ENCODE results near the gene COA3. TPM values are rescaled to one million over a fixed set of nuclear protein-coding genes. Genes with fewer than 3 reads are reported as not detected.
A peak's percentile ranks its signal among the peaks of the same experiment; 100 is the strongest.

COA3 gene
- total RNA-seq, 1 experiment from 2014 or later, result 64.1 TPM

DNA sequence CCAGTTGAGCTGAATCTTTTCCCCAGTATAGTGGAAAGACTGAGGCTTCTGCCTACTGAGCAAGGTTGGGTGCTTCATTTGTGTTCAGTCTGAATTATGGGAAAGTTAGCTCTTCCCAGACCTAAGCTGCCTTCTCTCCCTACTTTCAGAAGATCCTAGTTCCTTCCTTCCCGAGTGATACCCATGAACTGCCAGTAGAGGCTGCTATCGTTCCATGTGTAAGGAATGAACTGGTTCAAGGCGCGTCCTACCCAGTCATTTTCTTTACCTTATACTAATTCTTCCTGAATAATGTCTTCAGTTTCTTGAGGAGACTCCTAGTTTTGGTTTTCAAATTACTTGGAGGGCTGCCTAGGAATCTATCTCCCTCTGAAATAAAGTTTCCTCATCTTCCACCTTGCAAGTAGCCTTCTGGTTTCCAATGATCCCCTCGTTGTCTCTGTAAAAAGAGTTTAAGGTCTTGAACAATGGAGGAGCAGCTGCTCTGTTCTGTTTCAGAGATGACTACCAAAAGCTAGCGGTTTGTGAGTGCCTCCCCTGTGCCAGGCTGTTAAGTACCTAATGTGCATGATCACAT, 44.9 kb upstream of the COA3 start:
- H3K36me3 ChIP-seq (ENCODE audit: insufficient read depth, low read length), result peaks cover 45% of the 10 kb centered on the region
- H3K9me2 ChIP-seq (replicated peaks; ENCODE audit: insufficient read depth, low read length), result no peaks in the 10 kb centered on the region
- H3K4me3 ChIP-seq (ENCODE audit: low read length), result no peak overlapping the region
- DNase-seq, result no peak
- no peaks in the 10 kb centered on the region for H3K9me3 ChIP-seq (ENCODE audit: low read length)
- H3K27me3 ChIP-seq (ENCODE audit: low read length), result no peaks in the 10 kb centered on the region
- no peaks in the 10 kb centered on the region for H3K79me2 ChIP-seq (ENCODE audit: low read length)
- H3K4me1 ChIP-seq (ENCODE audit: low read length), result no peaks in the 10 kb centered on the region
- no peak overlapping the region for H3K4me2 ChIP-seq (ENCODE audit: low read depth, low read length, poor library complexity, severe bottlenecking)
- H3K27ac ChIP-seq (ENCODE audit: low read length), result no peak overlapping the region
- no peak overlapping the region for H2AFZ ChIP-seq (ENCODE audit: low read length)
- peaks cover 27% of the 10 kb centered on the region; the same call in 1 of the 2 replicates for H4K20me1 ChIP-seq (ENCODE audit: insufficient read depth, low read depth, low read length)
- no peak overlapping the region for H3K9ac ChIP-seq (ENCODE audit: low read length)

GRCh38 chr17:42841975-42842685, 43.6 kb upstream of the COA3 start:
- H3K9ac ChIP-seq (ENCODE audit: low read length), result no peak overlapping the region

GRCh38 chr17:42835732-42836131, 37.2 kb upstream of the COA3 start:
- H4K20me1 ChIP-seq (ENCODE audit: insufficient read depth, low read depth, low read length), result peaks cover 23% of the 10 kb centered on the region; the same call in 1 of the 2 replicates
- H2AFZ ChIP-seq (ENCODE audit: low read length), result no peak overlapping the region
- H3K9me3 ChIP-seq (ENCODE audit: low read length), result no peaks in the 10 kb centered on the region
- H3K4me1 ChIP-seq (ENCODE audit: low read length), result peaks cover 19% of the 10 kb centered on the region
- DNase-seq, result no peak
- no peak overlapping the region for H3K4me3 ChIP-seq (ENCODE audit: low read length)
- peaks cover 40% of the 10 kb centered on the region for H3K79me2 ChIP-seq (ENCODE audit: low read length)
- H3K9ac ChIP-seq (ENCODE audit: low read length), result no peak overlapping the region
- no peaks in the 10 kb centered on the region for H3K27me3 ChIP-seq (ENCODE audit: low read length)
- no peak overlapping the region for H3K4me2 ChIP-seq (ENCODE audit: low read depth, low read length, poor library complexity, severe bottlenecking)
- H3K27ac ChIP-seq (ENCODE audit: low read length), result no peak overlapping the region
- no peaks in the 10 kb centered on the region for H3K9me2 ChIP-seq (replicated peaks; ENCODE audit: insufficient read depth, low read length)
- peaks cover 40% of the 10 kb centered on the region for H3K36me3 ChIP-seq (ENCODE audit: insufficient read depth, low read length)

More at GRCh38 chr17:42841975-42842685, 43.6 kb upstream of the COA3 start:
- no peak overlapping the region for H3K27ac ChIP-seq (ENCODE audit: low read length)
- H3K9me3 ChIP-seq (ENCODE audit: low read length), result no peaks in the 10 kb centered on the region
- no peaks in the 10 kb centered on the region; the same call in 1 of the 2 replicates for H3K79me2 ChIP-seq (ENCODE audit: low read length)
- no peak overlapping the region for H3K4me3 ChIP-seq (ENCODE audit: low read length)
- no peak overlapping the region for H3K4me2 ChIP-seq (ENCODE audit: low read depth, low read length, poor library complexity, severe bottlenecking)
- no peak overlapping the region for H2AFZ ChIP-seq (ENCODE audit: low read length)
- no peaks in the 10 kb centered on the region for H3K27me3 ChIP-seq (ENCODE audit: low read length)
- H3K4me1 ChIP-seq (ENCODE audit: low read length), result no peaks in the 10 kb centered on the region
- H3K36me3 ChIP-seq (ENCODE audit: insufficient read depth, low read length), result peaks cover 55% of the 10 kb centered on the region
- H3K9me2 ChIP-seq (replicated peaks; ENCODE audit: insufficient read depth, low read length), result no peaks in the 10 kb centered on the region
- peaks cover 36% of the 10 kb centered on the region; the same call in 1 of the 2 replicates for H4K20me1 ChIP-seq (ENCODE audit: insufficient read depth, low read depth, low read length)
- no peak for DNase-seq

GRCh38 chr17:42833767-42834422, 35.4 kb upstream of the COA3 start:
- Histone ChIP-seq H3K9me3 (ENCODE audit: low read length) (no peaks in the 10 kb centered on the region), H3K27me3 (ENCODE audit: low read length) (no peaks in the 10 kb centered on the region), H3K36me3 (ENCODE audit: insufficient read depth, low read length) (peaks cover 34% of the 10 kb centered on the region), H2AFZ (ENCODE audit: low read length) (peak overlapping the region; percentile 38; the same call in 1 of the 2 replicates), H4K20me1 (ENCODE audit: insufficient read depth, low read depth, low read length) (peaks cover 18% of the 10 kb centered on the region; the same call in 1 of the 2 replicates), H3K4me1 (ENCODE audit: low read length) (peaks cover 19% of the 10 kb centered on the region), H3K9ac (ENCODE audit: low read length) (peak overlapping the region; percentile 98), H3K4me3 (ENCODE audit: low read length) (peak overlapping the region; percentile 95), H3K79me2 (ENCODE audit: low read length) (peaks cover 40% of the 10 kb centered on the region), H3K27ac (ENCODE audit: low read length) (peak overlapping the region; percentile 66), H3K9me2 (replicated peaks; ENCODE audit: insufficient read depth, low read length) (no peaks in the 10 kb centered on the region), H3K4me2 (ENCODE audit: low read depth, low read length, poor library complexity, severe bottlenecking) (peak overlapping the region; percentile 92)
- no peak for DNase-seq

- Histone ChIP-seq H3K36me3 (ENCODE audit: insufficient read depth, low read length) (peaks cover 28% of the 10 kb centered on the region), H3K9me3 (ENCODE audit: low read length) (no peaks in the 10 kb centered on the region), H3K9ac (ENCODE audit: low read length) (peak within 1 kb of the TSS; percentile 98), H3K4me1 (ENCODE audit: low read length) (peaks cover 19% of the 10 kb centered on the region), H3K4me3 (ENCODE audit: low read length) (peak within 1 kb of the TSS; percentile 95), H3K79me2 (ENCODE audit: low read length) (peaks cover 40% of the 10 kb centered on the region), H3K4me2 (ENCODE audit: low read depth, low read length, poor library complexity, severe bottlenecking) (peak within 1 kb of the TSS; percentile 92), H4K20me1 (ENCODE audit: insufficient read depth, low read depth, low read length) (peaks cover 18% of the 10 kb centered on the region; the same call in 1 of the 2 replicates), H3K27ac (ENCODE audit: low read length) (peak within 1 kb of the TSS; percentile 66), H2AFZ (ENCODE audit: low read length) (peak within 1 kb of the TSS; percentile 38), H3K27me3 (ENCODE audit: low read length) (no peaks in the 10 kb centered on the region), H3K9me2 (replicated peaks; ENCODE audit: insufficient read depth, low read length) (no peaks in the 10 kb centered on the region)
- peak; percentile 96 for DNase-seq
Observed at GRCh38 chr17:42832934-42833766, 34.6 kb upstream of the COA3 start, which contains the start of gene PSME3. Gene PSME3, plus strand, starts transcription at chr17:42833397. Its CDS starts 235 bp downstream, at chr17:42833632.

GRCh38 chr17:42832213-42832933, 33.9 kb upstream of the COA3 start:
- DNase-seq, result no peak
- H2AFZ ChIP-seq (ENCODE audit: low read length), result peak overlapping the region; percentile 38

GRCh38 chr17:42830971-42831370, 32.5 kb upstream of the COA3 start:
- Histone ChIP-seq H2AFZ (ENCODE audit: low read length) (no peak overlapping the region), H3K4me2 (ENCODE audit: low read depth, low read length, poor library complexity, severe bottlenecking) (no peak overlapping the region), H3K79me2 (ENCODE audit: low read length) (peaks cover 34% of the 10 kb centered on the region), H3K9me2 (replicated peaks; ENCODE audit: insufficient read depth, low read length) (no peaks in the 10 kb centered on the region), H3K4me1 (ENCODE audit: low read length) (peaks cover 19% of the 10 kb centered on the region), H3K27me3 (ENCODE audit: low read length) (no peaks in the 10 kb centered on the region), H3K9me3 (ENCODE audit: low read length) (no peaks in the 10 kb centered on the region), H3K4me3 (ENCODE audit: low read length) (no peak overlapping the region), H3K36me3 (ENCODE audit: insufficient read depth, low read length) (peaks cover 14% of the 10 kb centered on the region), H3K27ac (ENCODE audit: low read length) (no peak overlapping the region), H4K20me1 (ENCODE audit: insufficient read depth, low read depth, low read length) (peaks cover 8% of the 10 kb centered on the region; the same call in 1 of the 2 replicates), H3K9ac (ENCODE audit: low read length) (no peak overlapping the region)
- no peak for DNase-seq

More at GRCh38 chr17:42832213-42832933, 33.9 kb upstream of the COA3 start:
- H3K9me2 ChIP-seq (replicated peaks; ENCODE audit: insufficient read depth, low read length), result no peaks in the 10 kb centered on the region
- H3K4me2 ChIP-seq (ENCODE audit: low read depth, low read length, poor library complexity, severe bottlenecking), result peak overlapping the region; percentile 92
- peaks cover 19% of the 10 kb centered on the region for H3K4me1 ChIP-seq (ENCODE audit: low read length)
- H4K20me1 ChIP-seq (ENCODE audit: insufficient read depth, low read depth, low read length), result peaks cover 10% of the 10 kb centered on the region; the same call in 1 of the 2 replicates
- peaks cover 21% of the 10 kb centered on the region for H3K36me3 ChIP-seq (ENCODE audit: insufficient read depth, low read length)
- peak overlapping the region; percentile 95 for H3K4me3 ChIP-seq (ENCODE audit: low read length)
- H3K79me2 ChIP-seq (ENCODE audit: low read length), result peaks cover 40% of the 10 kb centered on the region
- peak overlapping the region; percentile 98 for H3K9ac ChIP-seq (ENCODE audit: low read length)
- H3K9me3 ChIP-seq (ENCODE audit: low read length), result no peaks in the 10 kb centered on the region
- H3K27me3 ChIP-seq (ENCODE audit: low read length), result no peaks in the 10 kb centered on the region
- no peak overlapping the region; the same call in 1 of the 2 replicates for H3K27ac ChIP-seq (ENCODE audit: low read length)
